Smooth muscle cell of the brain vasculature (primary cell): ENCODE measurements around the gene ITGAV.
"Not testable (repeated sequence)": the region's sequence is repeated elsewhere in the genome, so short reads cannot be mapped to it uniquely, and the experiment has no call there.

Experiments
- DNase-seq: peaks from one replicate; pipeline ENCODE4 v3.0.0-alpha.2; 2012; ENCODE audit warnings: low read depth, low spot score

Gene ITGAV

DNA sequence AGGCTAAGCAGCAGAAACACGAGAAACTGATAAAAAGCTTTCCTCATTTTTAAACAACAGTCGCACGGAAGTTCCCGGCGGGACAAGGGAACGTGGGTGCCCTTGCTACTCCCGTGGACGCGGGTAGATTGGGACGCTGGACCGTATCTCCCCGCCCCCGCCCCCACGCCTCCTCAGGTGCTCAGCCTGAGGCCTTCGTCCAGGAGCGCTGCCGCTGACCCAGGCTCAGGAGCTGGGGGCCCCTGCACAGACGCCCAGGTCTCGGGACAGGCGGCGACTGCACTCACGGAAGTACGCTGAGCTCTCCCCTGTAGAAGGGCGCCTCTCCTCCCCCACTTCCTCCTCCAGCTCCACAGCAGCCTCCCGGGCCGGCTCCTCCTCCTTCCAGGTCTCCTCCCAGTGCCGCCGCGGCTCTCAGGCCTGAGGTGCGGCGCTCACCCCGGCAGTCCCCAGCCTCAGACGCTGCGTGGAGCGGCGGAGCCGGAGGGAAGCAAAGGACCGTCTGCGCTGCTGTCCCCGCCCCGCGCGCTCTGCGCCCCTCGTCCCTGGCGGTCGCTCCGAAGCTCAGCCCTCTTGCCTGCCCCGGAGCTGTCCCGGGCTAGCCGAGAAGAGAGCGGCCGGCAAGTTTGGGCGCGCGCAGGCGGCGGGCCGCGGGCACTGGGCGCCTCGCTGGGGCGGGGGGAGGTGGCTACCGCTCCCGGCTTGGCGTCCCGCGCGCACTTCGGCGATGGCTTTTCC lies at the start of gene ITGAV:
TSS of gene ITGAV (plus strand) at position 445 of the 738 bp plus-strand sequence. CDS start at position 728, 283 bp downstream.
- DNase-seq = peak; percentile 72

DNA sequence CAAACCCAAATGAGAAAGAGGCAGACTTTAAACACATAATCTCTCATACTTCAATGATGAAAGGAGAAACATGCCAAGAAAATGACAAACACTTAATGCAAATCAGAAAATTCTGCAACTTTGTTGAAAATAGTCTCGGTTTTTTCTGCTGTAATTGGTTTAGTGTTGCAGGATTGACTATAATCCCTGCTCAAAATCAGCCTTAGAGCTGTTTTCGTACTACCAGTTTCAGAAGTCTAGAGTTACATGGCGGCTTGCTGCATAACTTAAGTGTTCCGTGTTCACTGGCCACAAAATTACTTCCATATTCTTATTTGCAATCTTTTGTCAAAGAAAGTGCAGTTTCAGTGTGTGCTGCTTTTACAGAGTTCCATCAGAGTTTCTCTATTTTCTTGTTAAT lies 48.9 kb upstream of the ITGAV start:
- DNase-seq = no peak

- DNase-seq = no peak
These were observed 47.9 kb upstream of the ITGAV start for GRCh38 chr2:186542002-186542401.

DNA sequence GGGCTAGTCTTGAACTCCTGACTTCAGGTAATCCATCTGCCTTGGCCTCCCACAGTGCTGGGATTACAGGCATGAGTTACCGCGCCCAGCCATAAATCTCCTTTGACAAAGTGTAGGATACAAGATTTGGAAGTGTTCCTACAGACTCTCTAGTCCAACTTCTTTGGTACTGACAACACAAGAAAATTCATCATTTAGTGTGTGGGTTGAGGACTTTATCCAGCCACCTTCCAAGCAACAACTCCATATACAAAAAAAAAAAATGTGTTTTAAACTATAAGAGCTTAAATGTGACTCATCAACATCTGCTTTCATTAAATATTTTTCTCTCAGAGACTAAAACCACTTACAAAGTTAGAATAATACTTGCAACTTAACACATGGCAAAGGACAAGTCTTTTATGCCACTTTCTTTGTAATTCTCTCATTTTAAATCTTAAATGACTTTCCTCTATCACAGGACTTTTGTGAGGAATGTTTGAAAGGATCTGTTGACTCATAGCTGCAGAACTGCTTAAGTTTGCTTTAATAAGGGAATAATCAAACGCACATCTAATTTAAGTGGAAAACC lies 46.2 kb upstream of the ITGAV start:
- DNase-seq = peak; percentile 15

DNA sequence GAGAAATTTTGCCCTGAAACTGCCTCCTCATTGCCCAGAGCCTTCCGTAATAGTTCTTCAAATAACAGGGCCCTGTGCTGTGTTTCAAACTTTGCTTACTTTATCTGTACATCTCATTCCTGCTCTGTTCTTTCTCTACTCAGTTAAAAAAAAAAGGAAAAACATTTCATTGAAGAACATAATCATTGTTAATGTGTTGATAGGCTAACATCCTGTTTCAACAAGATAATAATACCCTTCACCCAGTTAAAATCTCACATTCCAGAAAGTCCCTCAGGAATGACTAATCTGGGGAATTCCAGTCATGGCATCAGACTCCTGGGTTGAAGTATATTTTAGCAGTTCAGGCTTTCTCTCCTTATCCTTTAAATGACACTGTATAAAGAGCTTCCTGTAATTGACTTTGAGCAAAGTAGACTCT lies 45.6 kb upstream of the ITGAV start:
- peak; percentile 46 for DNase-seq

- no peak for DNase-seq
These were observed 43.0 kb upstream of the ITGAV start for GRCh38 chr2:186546846-186547245.

GRCh38 chr2:186551323-186552050 lies 38.4 kb upstream of the ITGAV start:
- no peak for DNase-seq

DNA sequence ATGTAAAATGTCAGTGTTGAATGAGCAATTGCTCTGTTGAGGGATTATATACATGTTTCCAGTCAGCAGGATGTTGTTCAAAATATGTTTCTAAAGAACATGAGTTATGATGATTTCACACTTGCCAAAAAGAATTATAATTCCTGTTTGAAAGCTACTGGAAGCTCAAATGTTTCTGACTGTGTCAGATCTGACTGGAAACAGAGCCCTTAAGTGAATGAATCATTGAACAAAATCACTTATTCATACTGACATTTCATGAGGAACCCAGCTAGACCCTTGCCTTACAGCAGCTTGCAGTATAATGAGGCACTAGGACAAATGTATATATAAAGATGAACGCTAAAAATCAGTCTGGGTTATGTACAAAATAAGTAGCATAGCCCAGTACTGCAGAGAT lies 35.4 kb upstream of the ITGAV start:
- no peak for DNase-seq

DNA sequence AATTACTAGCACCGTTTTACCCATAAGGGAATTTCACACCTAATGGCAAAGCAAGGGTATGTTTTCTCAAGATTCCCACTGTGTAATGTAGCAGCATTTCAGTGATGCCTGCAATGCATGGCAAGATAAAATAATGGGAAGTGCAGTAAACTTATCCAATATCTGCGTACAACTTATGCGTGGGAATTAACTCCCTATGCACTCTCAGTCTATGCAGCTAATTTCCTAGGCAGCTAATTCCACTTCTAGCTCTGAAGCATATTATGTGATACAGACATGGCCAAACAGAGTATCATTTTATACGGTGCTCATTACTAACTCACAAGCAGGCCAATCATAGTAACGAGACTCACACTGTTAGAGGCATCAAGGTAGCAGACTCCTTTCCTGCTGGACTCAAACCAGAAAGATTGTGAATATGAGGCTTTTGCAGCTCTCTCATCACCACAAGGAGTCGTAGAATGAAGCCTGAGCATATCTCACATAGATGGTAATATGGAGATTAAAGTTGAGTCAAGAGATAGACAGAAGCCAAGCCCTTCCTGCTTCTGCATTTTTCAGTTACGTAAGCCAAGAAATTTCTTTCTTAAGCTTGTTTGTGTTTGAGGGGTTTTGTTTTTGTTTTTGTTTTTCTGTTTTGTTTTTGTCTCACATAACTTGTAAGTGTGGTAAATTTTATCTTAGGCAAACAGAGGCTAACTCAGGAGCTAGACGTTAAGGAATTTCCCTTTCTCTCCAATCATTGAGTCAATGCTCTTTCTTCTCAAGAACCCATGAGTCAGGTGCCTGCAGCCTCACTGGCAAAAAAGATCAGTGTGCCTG lies 34.8 kb upstream of the ITGAV start:
- DNase-seq = no peak

DNA sequence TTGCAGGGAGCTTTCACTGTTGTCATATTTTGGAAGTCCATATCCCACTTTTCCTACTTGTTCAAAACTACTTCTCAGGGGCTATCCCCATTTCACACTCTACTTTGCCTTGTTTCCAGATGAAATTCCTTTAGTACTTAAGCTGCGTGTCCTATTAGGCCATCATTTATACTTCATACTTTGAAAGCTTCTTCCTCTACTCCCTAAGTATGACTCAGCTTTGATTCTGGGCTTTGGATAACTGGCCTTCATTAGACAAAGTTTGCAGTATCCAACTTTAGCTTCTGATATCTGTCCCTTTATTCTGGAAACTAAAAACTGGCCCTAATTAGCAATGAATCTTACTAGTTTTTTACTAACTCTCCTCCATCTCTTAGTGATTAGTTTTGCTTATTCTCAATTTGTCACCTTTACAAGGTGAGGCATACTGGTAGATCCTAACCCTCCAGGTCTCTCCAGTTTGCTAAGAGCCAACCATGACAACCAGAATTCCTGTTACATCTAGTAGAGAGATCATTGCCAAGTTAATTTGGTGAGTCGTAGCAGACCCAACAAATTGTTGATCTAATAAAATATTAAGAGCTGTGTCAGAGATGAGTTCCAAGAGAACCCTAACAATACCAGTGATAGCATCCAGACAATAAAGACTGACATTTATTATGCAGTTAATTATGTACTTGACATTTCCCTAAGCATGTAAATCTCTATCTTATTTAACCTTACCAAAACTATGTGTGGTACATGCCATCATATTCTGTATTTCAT lies 31.2 kb upstream of the ITGAV start:
- no peak for DNase-seq

GRCh38 chr2:186559370-186559769 lies 30.5 kb upstream of the ITGAV start:
- no peak for DNase-seq

GRCh38 chr2:186559848-186560247 lies 30.0 kb upstream of the ITGAV start:
- no peak for DNase-seq

GRCh38 chr2:186560254-186560653 lies 29.6 kb upstream of the ITGAV start:
- no peak for DNase-seq

DNA sequence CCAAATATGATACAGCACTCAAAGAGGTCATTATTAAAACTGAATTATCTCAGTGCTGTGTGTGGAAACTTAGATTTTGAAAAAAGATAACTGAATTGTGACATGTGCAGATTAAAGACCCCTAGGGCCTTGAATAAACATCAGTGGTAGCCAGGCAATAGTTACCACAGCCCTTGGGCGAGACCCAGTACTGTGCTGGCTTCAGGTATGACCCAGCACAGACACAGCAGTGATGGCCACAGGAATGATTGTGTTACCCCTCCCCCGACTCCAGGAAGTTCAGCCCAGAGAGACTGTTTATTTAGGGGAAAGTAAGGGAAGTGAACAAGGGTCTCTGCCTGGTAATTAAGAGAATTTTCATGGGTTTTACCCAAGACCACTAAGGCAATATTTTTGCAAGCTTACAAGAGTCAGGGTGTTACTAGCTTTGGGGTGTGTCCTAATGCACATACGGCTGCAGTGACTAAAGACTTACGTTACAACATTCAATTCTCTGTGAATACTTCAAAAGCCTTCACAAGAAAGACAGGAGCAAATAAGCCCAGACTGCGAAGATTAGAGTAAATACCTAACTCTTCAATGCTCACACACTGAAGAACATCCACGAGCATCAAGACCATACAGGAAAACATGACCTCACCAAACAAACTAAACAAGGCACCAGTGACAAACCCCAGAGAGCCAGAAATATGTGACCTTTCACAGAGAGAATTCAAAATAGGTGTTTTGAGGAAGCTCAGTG lies 28.2 kb upstream of the ITGAV start:
- DNase-seq = no peak

DNA sequence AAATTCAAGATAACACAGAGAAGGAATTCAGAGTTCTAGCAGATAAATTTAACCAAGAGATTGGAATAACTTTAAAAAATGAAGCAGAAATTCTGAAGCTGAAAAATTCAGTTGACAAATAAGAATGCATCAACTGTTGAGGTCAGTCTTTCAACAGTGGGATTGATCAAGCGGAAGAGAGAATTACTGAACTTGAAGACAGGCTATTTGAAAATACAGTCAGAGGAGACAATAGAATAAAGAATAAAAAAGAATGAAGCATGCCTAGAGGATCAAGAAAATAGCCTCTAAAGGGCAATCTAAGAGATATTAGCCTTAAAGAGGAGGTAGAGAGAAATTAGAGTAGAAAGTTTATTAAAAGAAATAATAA lies 27.7 kb upstream of the ITGAV start:
- DNase-seq = no peak

- DNase-seq = not testable (repeated sequence)
These were observed 21.3 kb upstream of the ITGAV start for GRCh38 chr2:186568600-186568999.

DNA sequence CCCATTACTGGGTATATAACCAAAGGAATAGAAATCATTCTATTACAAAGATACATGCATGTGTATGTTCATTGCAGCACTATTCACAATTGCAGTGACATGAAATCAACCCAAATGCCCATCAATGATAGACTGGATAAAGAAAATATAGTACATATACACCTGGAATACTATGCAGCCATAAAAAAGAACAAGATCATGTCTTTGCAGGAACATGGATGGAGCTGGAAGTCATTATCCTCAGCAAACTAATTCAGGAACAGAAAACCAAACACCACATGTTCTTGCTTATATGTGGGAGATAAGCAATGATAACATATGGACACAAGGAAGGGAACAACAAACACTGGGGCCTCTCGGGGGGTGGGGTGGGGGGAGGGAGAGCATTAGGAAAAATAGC lies 20.7 kb upstream of the ITGAV start:
- DNase-seq = not testable (repeated sequence)

DNA sequence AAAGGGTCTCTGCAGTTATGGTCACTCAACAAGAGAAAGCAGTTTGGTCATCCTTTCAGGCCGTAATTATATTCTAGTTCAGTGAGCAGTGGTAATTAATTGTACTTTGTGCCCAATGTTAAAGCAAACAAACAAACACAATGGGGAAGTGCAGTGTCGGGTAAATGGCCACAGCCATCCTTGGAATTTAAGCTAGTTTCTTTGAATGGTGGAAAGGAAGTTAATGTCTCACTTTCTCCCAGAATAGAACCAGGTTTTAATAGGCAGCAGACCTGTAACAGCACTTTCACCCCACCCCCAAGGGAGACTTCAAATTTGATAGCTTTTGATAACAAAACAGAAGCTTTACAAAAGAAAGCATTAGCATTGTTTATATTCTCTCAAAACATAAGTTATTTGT lies 20.0 kb upstream of the ITGAV start:
- no peak for DNase-seq

DNA sequence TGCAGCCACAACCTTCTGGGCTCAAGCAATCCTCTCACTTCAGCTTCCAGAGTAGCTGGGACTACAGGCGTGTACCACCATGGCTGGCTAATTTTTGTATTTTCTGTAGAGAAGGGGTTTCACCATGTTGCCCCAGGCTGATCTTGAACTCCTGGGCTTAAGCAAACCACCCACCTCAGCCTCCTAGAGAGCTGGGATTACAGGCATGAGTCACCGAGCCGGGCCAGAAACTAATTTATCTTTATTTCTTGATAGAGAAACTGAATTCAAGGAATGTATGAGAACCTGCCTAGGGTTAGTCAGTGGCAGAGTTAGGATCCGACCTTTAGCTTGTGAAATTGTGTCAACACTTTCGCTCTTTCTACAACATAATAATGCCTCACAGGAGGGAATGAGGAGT lies 19.3 kb upstream of the ITGAV start:
- no peak for DNase-seq

DNA sequence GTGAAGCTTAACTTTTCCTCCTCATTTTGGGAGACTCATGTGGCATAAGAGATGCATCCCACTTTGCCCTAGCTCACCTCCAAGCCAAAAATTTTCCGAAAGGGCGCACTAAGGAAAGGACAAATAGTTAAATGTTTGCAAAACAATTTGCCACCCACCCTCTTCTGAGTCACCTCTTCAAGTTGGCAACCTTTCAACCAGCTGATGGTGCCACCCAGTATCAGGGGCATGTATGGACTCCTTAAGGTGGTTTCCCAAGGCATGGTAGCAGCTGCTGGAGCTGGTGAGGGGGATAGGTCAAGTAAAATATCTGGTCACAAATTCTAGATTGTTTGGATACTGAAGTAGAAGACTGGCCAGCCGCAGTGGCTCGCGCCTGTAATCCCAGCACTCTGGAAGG lies 17.2 kb upstream of the ITGAV start:
- DNase-seq = no peak

DNA sequence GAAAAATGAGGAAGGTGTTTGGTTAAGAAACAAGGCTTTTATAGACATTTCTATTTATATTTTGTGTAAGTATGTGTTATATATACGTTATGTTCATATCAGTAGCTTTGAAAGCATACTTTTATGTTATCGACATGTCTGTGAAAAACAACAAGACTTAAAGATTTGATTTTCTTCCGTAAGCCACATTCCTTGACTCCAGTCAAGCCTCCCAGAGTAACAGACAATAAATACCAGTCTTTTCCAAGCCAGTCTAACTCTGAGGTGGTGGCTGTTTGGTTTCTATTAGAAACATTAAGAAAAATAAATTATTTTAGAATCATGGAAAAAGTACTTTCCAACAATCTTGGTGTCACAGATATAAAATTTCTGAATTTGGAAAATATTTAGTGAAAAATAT lies 16.3 kb upstream of the ITGAV start:
- no peak for DNase-seq
